Liver (tissue), 9 donors: ENCODE results near the gene THAP8. TPM values are rescaled to one million over a fixed set of nuclear protein-coding genes. Genes with fewer than 3 reads are reported as not detected.

Source experiments
- DNase-seq: peaks from one replicate; pipeline ENCODE4 v3.0.0-alpha.2; 2017; ENCODE audit warnings: low spot score
- H3K27ac ChIP-seq, 2 donors: one replicate each; pipeline ENCODE4 v1.7.0; 2013; ENCODE audit warnings: inconsistent platforms in 2 of 2, low read length in 2 of 2, control low read depth in 1 of 2, low read depth in 1 of 2, mild to moderate bottlenecking in 1 of 2
- H3K27me3 ChIP-seq, 4 donors: one replicate each; pipeline versions ENCODE4 v1.6.1 to v1.7.0; 2013; ENCODE audit warnings: low read length in 3 of 4, inconsistent platforms in 1 of 4, mild to moderate bottlenecking in 1 of 4, moderate library complexity in 1 of 4; ENCODE audit not compliant: control insufficient read depth in 4 of 4, insufficient read depth in 4 of 4
- H3K36me3 ChIP-seq, 4 donors: one replicate each; pipeline versions ENCODE4 v1.6.1 to v1.7.0; 2013; ENCODE audit warnings: low read length in 3 of 4, mild to moderate bottlenecking in 3 of 4, low read depth in 1 of 4, moderate library complexity in 1 of 4; ENCODE audit not compliant: control insufficient read depth in 4 of 4, insufficient read depth in 3 of 4
- H3K4me1 ChIP-seq, 4 donors: one replicate each; pipeline versions ENCODE4 v1.6.1 to v1.7.0; 2013; ENCODE audit warnings: low read length in 3 of 4, mild to moderate bottlenecking in 3 of 4, moderate library complexity in 1 of 4; ENCODE audit not compliant: control insufficient read depth in 4 of 4, insufficient read depth in 4 of 4
- H3K4me3 ChIP-seq, 3 donors: one replicate each; pipeline versions ENCODE4 v1.6.1 to v1.7.0; 2013; ENCODE audit warnings: low read length in 3 of 3, control low read depth in 1 of 3, low read depth in 1 of 3, mild to moderate bottlenecking in 1 of 3
- H3K9ac ChIP-seq, 2 donors: one replicate each; pipeline ENCODE4 v1.7.0; 2013; ENCODE audit warnings: low read length in 2 of 2, mild to moderate bottlenecking in 2 of 2, moderate library complexity in 2 of 2, control low read depth in 1 of 2, low read depth in 1 of 2
- H3K9me3 ChIP-seq, 4 donors: one replicate each; pipeline versions ENCODE4 v1.6.1 to v1.7.0; 2013; ENCODE audit warnings: low read length in 3 of 4; ENCODE audit not compliant: control insufficient read depth in 4 of 4
- EGR1 ChIP-seq, 2 donors: IDR thresholded peaks; 2 replicates each; pipeline ENCODE4 v1.6.1; 2016 to 2018; ENCODE audit warnings: antibody characterized with exemption in 2 of 2, low read depth in 2 of 2
- FOXA1 ChIP-seq: IDR thresholded peaks from 2 replicates; pipeline ENCODE4 v1.6.1; 2016; ENCODE audit warnings: antibody characterized with exemption
- FOXA2 ChIP-seq: IDR thresholded peaks from 2 replicates; pipeline ENCODE4 v1.6.1; 2016; ENCODE audit warnings: antibody characterized with exemption
- GABPA ChIP-seq, 2 donors: IDR thresholded peaks in 1 of 2; conservative IDR thresholded peaks in 1 of 2; 2 replicates each; pipeline ENCODE4 v1.6.1; 2016; ENCODE audit warnings: antibody characterized with exemption in 2 of 2, mild to moderate bottlenecking in 1 of 2, moderate library complexity in 1 of 2
- HNF4A ChIP-seq, 2 donors: conservative IDR thresholded peaks; 2 replicates each; pipeline ENCODE4 v1.6.1; 2016; ENCODE audit warnings: antibody characterized with exemption in 2 of 2, mild to moderate bottlenecking in 2 of 2
- HNF4G ChIP-seq: IDR thresholded peaks from 2 replicates; pipeline ENCODE4 v1.6.1; 2016; ENCODE audit warnings: antibody characterized with exemption
- JUND ChIP-seq, 2 donors: IDR thresholded peaks; 2 replicates each; pipeline ENCODE4 v1.6.1; 2016; ENCODE audit warnings: antibody characterized with exemption in 2 of 2
- MAX ChIP-seq: IDR thresholded peaks from 2 replicates; pipeline ENCODE4 v1.6.1; 2016; ENCODE audit warnings: antibody characterized with exemption
- NR2F2 ChIP-seq: IDR thresholded peaks from 2 replicates; pipeline ENCODE4 v1.6.1; 2016; ENCODE audit warnings: antibody characterized with exemption
- RAD21 ChIP-seq, 2 donors: IDR thresholded peaks; 2 replicates each; pipeline ENCODE4 v1.6.1; 2016; ENCODE audit warnings: antibody characterized with exemption in 2 of 2, mild to moderate bottlenecking in 2 of 2
- RXRA ChIP-seq, 2 donors: IDR thresholded peaks; 2 replicates each; pipeline ENCODE4 v1.6.1; 2017 to 2018; ENCODE audit warnings: antibody characterized with exemption in 2 of 2, mild to moderate bottlenecking in 1 of 2
- SP1 ChIP-seq: IDR thresholded peaks from 2 replicates; pipeline ENCODE4 v1.6.1; 2018; ENCODE audit warnings: antibody characterized with exemption, mild to moderate bottlenecking
- TAF1 ChIP-seq: conservative IDR thresholded peaks from 2 replicates; pipeline ENCODE4 v1.6.1; 2016; ENCODE audit warnings: antibody characterized with exemption, mild to moderate bottlenecking
- YY1 ChIP-seq: IDR thresholded peaks from 2 replicates; pipeline ENCODE4 v1.6.1; 2016; ENCODE audit warnings: antibody characterized with exemption, mild to moderate bottlenecking
- WGBS: extraction: QIAGEN DNeasy Blood & Tissue Kit; methylation state at CpG from one replicate; pipeline ENCODE4 v1.1.7; 2013; 5-methylcytosine and 5-hydroxymethylcytosine counted together
- polyA plus RNA-seq, 2 donors: library from polyadenylated mRNA; stranded (reverse) in 1 of 2; unstranded in 1 of 2; fragments of 200-250 nt in 1 of 2; fragments of >200 nt in 1 of 2; fragmentation: Nextera tagmentation in 1 of 2; extraction: Ambion mirVana in 1 of 2; gene quantifications; one replicate each; pipeline versions ENCODE4 v1.2.1 to v1.2.3, GENCODE V29; 2013 to 2015
- total RNA-seq, 2 donors: library from RNA; depleted of rRNA; stranded (reverse); fragments of >200 nt; gene quantifications; one replicate each; pipeline ENCODE4 v1.2.3, GENCODE V29; 2014
- TF ChIP-seq, protein P1 (sequence below): IDR thresholded peaks from 2 replicates; pipeline ENCODE4 v1.6.1; 2016; ENCODE audit warnings: antibody characterized with exemption, mild to moderate bottlenecking
- TF ChIP-seq, protein P2 (sequence below): fragments of 150-350 bp; IDR thresholded peaks from 2 replicates; pipeline ENCODE4 v1.5.1; 2017; ENCODE audit warnings: improper control_type of control experiment, low read depth, low read length; ENCODE audit not compliant: missing input control
- TF ChIP-seq, protein P3 (sequence below): IDR thresholded peaks from 2 replicates; pipeline ENCODE4 v1.6.1; 2016; ENCODE audit warnings: antibody characterized with exemption
- donor health status: healthy.
- donor health status: healthy.
- donor health status: healthy.
- donor health status: healthy.
- donor health status: healthy.

THAP8 gene
- total and polyA plus RNA-seq, 4 donors, result 1.8 to 4.4 (median 3.3) TPM

GRCh38 chr19:36081894-36082293 is 27.8 kb upstream of the THAP8 start:
- no peaks in the 10 kb centered on the region for H3K4me1 ChIP-seq
- TF ChIP-seq FOXA2 (no peak), RXRA (IDR thresholded peaks at IDR 0.05) (no peak), SP1 (no peak), EGR1 (IDR thresholded peaks at IDR 0.05; ENCODE audit: low read depth in 2 of 2) (no peak), HNF4A (conservative IDR thresholded peaks at IDR 0.05) (no peak), NR2F2 (no peak), RAD21 (IDR thresholded peaks at IDR 0.05) (no peak), GABPA (IDR thresholded peaks at IDR 0.05 in 1 of 2, conservative IDR thresholded peaks at IDR 0.05 in 1 of 2) (no peak), TAF1 (no peak), YY1 (no peak), JUND (IDR thresholded peaks at IDR 0.05) (no peak), MAX (no peak), HNF4G (no peak)
- TF ChIP-seq, protein P1, sequence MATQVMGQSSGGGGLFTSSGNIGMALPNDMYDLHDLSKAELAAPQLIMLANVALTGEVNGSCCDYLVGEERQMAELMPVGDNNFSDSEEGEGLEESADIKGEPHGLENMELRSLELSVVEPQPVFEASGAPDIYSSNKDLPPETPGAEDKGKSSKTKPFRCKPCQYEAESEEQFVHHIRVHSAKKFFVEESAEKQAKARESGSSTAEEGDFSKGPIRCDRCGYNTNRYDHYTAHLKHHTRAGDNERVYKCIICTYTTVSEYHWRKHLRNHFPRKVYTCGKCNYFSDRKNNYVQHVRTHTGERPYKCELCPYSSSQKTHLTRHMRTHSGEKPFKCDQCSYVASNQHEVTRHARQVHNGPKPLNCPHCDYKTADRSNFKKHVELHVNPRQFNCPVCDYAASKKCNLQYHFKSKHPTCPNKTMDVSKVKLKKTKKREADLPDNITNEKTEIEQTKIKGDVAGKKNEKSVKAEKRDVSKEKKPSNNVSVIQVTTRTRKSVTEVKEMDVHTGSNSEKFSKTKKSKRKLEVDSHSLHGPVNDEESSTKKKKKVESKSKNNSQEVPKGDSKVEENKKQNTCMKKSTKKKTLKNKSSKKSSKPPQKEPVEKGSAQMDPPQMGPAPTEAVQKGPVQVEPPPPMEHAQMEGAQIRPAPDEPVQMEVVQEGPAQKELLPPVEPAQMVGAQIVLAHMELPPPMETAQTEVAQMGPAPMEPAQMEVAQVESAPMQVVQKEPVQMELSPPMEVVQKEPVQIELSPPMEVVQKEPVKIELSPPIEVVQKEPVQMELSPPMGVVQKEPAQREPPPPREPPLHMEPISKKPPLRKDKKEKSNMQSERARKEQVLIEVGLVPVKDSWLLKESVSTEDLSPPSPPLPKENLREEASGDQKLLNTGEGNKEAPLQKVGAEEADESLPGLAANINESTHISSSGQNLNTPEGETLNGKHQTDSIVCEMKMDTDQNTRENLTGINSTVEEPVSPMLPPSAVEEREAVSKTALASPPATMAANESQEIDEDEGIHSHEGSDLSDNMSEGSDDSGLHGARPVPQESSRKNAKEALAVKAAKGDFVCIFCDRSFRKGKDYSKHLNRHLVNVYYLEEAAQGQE, result no peak
- TF ChIP-seq, protein P2, sequence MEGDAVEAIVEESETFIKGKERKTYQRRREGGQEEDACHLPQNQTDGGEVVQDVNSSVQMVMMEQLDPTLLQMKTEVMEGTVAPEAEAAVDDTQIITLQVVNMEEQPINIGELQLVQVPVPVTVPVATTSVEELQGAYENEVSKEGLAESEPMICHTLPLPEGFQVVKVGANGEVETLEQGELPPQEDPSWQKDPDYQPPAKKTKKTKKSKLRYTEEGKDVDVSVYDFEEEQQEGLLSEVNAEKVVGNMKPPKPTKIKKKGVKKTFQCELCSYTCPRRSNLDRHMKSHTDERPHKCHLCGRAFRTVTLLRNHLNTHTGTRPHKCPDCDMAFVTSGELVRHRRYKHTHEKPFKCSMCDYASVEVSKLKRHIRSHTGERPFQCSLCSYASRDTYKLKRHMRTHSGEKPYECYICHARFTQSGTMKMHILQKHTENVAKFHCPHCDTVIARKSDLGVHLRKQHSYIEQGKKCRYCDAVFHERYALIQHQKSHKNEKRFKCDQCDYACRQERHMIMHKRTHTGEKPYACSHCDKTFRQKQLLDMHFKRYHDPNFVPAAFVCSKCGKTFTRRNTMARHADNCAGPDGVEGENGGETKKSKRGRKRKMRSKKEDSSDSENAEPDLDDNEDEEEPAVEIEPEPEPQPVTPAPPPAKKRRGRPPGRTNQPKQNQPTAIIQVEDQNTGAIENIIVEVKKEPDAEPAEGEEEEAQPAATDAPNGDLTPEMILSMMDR, result no peak
- TF ChIP-seq, protein P3, sequence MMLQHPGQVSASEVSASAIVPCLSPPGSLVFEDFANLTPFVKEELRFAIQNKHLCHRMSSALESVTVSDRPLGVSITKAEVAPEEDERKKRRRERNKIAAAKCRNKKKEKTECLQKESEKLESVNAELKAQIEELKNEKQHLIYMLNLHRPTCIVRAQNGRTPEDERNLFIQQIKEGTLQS, result no peak
- H3K27me3 ChIP-seq, result no peaks in the 10 kb centered on the region
- 96% methylated on average over 7 of the region's 7 CpGs for WGBS
- peaks cover 0 to 2% (median 0%) of the 10 kb centered on the region in 4 donors for H3K36me3 ChIP-seq
- H3K9ac ChIP-seq, result no peak overlapping the region
- no peak overlapping the region for H3K4me3 ChIP-seq
- no peak overlapping the region for H3K27ac ChIP-seq
- no peak for DNase-seq
- no peaks in the 10 kb centered on the region for H3K9me3 ChIP-seq

DNA sequence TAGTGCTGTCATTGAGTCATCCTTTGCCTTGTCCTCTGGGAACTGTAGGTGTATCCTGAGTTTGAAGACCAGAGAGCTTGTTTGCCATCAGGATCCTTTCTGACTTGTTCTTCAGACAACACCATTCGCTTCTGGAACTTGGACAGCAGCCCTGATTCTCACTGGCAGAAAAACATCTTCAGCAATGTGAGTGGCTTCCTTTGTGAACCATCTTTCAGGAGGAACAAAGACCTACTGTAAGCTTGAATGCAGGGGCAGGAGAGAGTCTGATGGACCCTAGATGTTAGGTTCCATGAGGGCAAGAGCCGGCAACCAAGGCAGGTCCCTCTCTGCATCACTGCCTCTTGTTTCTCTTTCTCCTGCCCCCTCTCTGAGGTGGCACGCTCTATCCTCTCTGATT is 27.3 kb upstream of the THAP8 start:
- no peak overlapping the region for H3K4me3 ChIP-seq
- no peaks in the 10 kb centered on the region for H3K27me3 ChIP-seq
- H3K36me3 ChIP-seq, result peaks cover 0 to 2% (median 0%) of the 10 kb centered on the region in 4 donors
- WGBS, result 95% methylated on average over 3 of the region's 3 CpGs
- no peaks in the 10 kb centered on the region for H3K4me1 ChIP-seq
- H3K9me3 ChIP-seq, result no peaks in the 10 kb centered on the region
- H3K9ac ChIP-seq, result no peak overlapping the region
- no peak overlapping the region for H3K27ac ChIP-seq
- no peak for DNase-seq
- TF ChIP-seq RAD21 (IDR thresholded peaks at IDR 0.05), result no peak
- TF ChIP-seq RXRA (IDR thresholded peaks at IDR 0.05), result no peak
- no peak for TF ChIP-seq JUND (IDR thresholded peaks at IDR 0.05)
- TF ChIP-seq MAX, result no peak
- no peak for TF ChIP-seq SP1
- TF ChIP-seq HNF4A (conservative IDR thresholded peaks at IDR 0.05), result no peak
- no peak for TF ChIP-seq GABPA (IDR thresholded peaks at IDR 0.05 in 1 of 2, conservative IDR thresholded peaks at IDR 0.05 in 1 of 2)
- TF ChIP-seq, protein P1, result no peak
- no peak for TF ChIP-seq FOXA1
- TF ChIP-seq, protein P3, result no peak
- no peak for TF ChIP-seq TAF1
- TF ChIP-seq, protein P2, result no peak
- TF ChIP-seq HNF4G, result no peak
